Aorta (tissue), 5 donors: ENCODE results near the gene MRPS5. TPM values are rescaled to one million over a fixed set of nuclear protein-coding genes. Genes with fewer than 3 reads are reported as not detected.
A peak's percentile ranks its signal among the peaks of the same experiment; 100 is the strongest.

ENCODE experiments used
- ATAC-seq: fragments of 200-7000 bp; cut with Tn5 transposase; one replicate; pipeline ENCODE4 v1.9.1; 2022; ENCODE audit warnings: moderate library complexity; ENCODE audit not compliant: low FRiP score
- DNase-seq, 2 donors: peaks; one replicate each; pipeline ENCODE4 v3.0.0-alpha.2; 2020
- H3K27ac ChIP-seq, 2 donors: one replicate each; pipeline ENCODE4 v1.5.1; 2013; ENCODE audit warnings: low read length in 2 of 2, mild to moderate bottlenecking in 2 of 2, moderate library complexity in 2 of 2, control low read depth in 1 of 2, inconsistent platforms in 1 of 2, low read depth in 1 of 2
- H3K27me3 ChIP-seq, 2 donors: one replicate each; pipeline ENCODE4 v1.6.1; 2013; ENCODE audit warnings: control low read depth in 1 of 2, low read length in 1 of 2, mild to moderate bottlenecking in 1 of 2, moderate library complexity in 1 of 2; ENCODE audit not compliant: insufficient read depth in 2 of 2, control insufficient read depth in 1 of 2
- H3K36me3 ChIP-seq, 2 donors: one replicate each; pipeline ENCODE4 v1.6.1; 2013; ENCODE audit warnings: control low read depth in 1 of 2, low read length in 1 of 2, mild to moderate bottlenecking in 1 of 2; ENCODE audit not compliant: insufficient read depth in 2 of 2, control insufficient read depth in 1 of 2
- H3K4me1 ChIP-seq, 2 donors: one replicate each; pipeline ENCODE4 v1.6.1; 2013; ENCODE audit warnings: low read length in 2 of 2, control low read depth in 1 of 2, mild to moderate bottlenecking in 1 of 2, moderate library complexity in 1 of 2; ENCODE audit not compliant: insufficient read depth in 2 of 2, control insufficient read depth in 1 of 2
- H3K4me3 ChIP-seq, 2 donors: one replicate each; pipeline ENCODE4 v1.5.1; 2013; ENCODE audit warnings: low read length in 2 of 2, control low read depth in 1 of 2, mild to moderate bottlenecking in 1 of 2
- H3K9me3 ChIP-seq: one replicate; pipeline ENCODE4 v1.6.1; 2013; ENCODE audit warnings: mild to moderate bottlenecking, low read length; ENCODE audit not compliant: control insufficient read depth
- WGBS, 2 donors: extraction: QIAGEN DNeasy Blood & Tissue Kit; methylation state at CpG; one replicate each; pipeline ENCODE4 v1.1.7; 2013; 5-methylcytosine and 5-hydroxymethylcytosine counted together
- intact Hi-C, 2 donors: fragments of 100-400 bp; cut with DNase I; formaldehyde crosslinking; loops; one replicate each; pipeline versions ENCODE4 v1.14.2 to v1.15.0; 2022
- polyA plus RNA-seq, 2 donors: library from polyadenylated mRNA; stranded (reverse); fragments of 200-250 nt; gene quantifications; one replicate each; pipeline ENCODE4 v1.2.3, GENCODE V29; 2013
- total RNA-seq, 2 donors: library from RNA; stranded (reverse); fragmentation: NEBNext Ultra II Directional; extraction: Animal tissue kit (Norgen Biotek cat#: 25700); gene quantifications; one replicate each; pipeline ENCODE4 v1.2.1, GENCODE V29; 2021
- donor health status: healthy with polysubstance abuse.
- donor health status: Bipolar disorder and iron deficiency.
- donor health status: DM: no; HTN: no; CAD: no.
- donor health status: DM: no; HTN: no; CAD: no.
- donor health status: DM: yes; HTN: yes; CAD: no.

MRPS5 gene
- total and polyA plus RNA-seq, 4 donors = 31.2 to 57.1 (median 36.3) TPM

DNA sequence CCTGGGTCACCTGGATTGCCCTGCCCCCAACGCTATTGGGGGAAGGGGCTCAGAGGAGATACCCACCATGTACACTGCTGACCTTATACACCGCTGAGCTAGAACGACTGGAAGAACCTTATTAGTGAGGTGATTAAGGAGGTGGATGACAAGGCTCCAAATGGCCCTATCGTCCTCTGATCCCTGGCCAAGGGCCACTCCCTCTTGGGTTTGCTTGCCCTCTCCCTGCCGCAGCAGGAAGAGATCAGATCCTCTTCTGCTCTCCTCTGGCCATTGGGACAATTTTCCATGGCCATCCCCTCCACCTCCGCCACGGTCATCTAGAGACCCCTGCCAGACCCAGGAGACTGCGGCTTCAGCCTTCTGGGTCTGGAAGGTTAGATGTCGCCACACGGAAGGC is 36.8 kb upstream of the MRPS5 start:
- Histone ChIP-seq H3K27me3 (no peaks in the 10 kb centered on the region), H3K4me1 (peaks cover 0 to 7% of the 10 kb centered on the region in 2 donors), H3K9me3 (peaks cover 7% of the 10 kb centered on the region), H3K4me3 (peak overlapping the region; percentile 4 to 58), H3K27ac (no peak overlapping the region), H3K36me3 (peaks cover 0 to 8% of the 10 kb centered on the region in 2 donors)
- ATAC-seq (no peak), DNase-seq (no peak)
- WGBS, 2 donors = 44 to 60% methylated on average over 10 of the region's 10 CpGs
- intact Hi-C loops = loop anchor here in 1 of 2 donors (5.0 kb wide), 1 partner anchor 36 kb away; the partner anchor contains the start of gene MRPS5

DNA sequence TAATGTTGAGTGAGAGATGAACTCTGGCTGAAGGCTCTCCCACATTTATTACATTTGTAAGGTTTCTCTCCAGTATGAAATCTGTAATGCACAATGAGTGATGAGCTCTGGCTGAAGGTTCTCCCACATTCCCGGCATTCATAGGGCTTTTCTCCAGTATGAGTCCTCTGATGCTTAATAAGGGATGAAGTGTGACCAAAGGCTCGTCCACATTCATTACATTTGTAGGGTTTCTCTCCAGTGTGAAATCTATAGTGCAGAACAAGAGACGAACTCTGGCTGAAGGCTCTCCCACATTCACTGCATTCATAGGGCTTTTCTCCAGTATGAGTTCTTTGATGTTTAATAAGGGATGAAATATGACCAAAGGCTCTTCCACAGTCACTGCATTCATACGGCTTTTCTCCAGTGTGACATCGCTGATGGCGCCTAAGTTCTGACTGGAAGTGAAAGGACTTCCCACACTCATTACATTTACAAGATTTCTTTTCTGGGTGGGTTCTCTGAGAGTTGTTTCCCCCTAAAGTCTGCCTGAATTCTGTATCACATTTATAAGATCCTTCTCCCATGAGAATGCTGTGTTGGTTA is 27.9 kb upstream of the MRPS5 start:
- WGBS, 2 donors = 97 to 98% methylated on average over 6 of the region's 6 CpGs
- ATAC-seq = no peak
- Histone ChIP-seq H3K27ac (no peak overlapping the region), H3K9me3 (peaks cover 46% of the 10 kb centered on the region), H3K4me3 (no peak overlapping the region), H3K4me1 (no peaks in the 10 kb centered on the region), H3K36me3 (peaks cover 31 to 42% of the 10 kb centered on the region in 2 donors), H3K27me3 (no peaks in the 10 kb centered on the region)
- DNase-seq = no peak
- intact Hi-C loops = no loop called here

DNA sequence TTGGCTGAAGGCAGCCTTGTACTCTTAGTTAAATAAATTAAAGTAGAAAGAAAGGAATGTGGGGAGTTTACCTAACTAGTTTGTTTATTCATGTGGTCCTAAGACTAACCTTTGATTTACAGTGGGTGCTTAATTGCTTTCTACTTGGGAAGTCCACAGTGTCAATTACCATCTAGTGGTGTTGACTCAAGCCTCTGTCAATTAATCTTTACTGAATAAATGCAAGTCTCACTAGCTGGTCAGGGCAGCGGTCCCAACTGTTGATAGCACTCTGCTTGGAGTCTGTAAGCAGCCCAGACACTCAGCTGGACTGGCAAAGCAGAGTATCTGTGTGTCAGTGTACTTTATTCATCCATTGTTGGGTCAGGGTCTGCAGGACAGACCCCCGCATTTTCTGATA is 22.2 kb upstream of the MRPS5 start:
- H3K27me3 ChIP-seq = no peaks in the 10 kb centered on the region
- DNase-seq (no peak), ATAC-seq (no peak)
- no peak overlapping the region for H3K27ac ChIP-seq
- H3K9me3 ChIP-seq = peaks cover 27% of the 10 kb centered on the region
- no peak overlapping the region for H3K4me3 ChIP-seq
- no peaks in the 10 kb centered on the region for H3K4me1 ChIP-seq
- peaks cover 7 to 9% of the 10 kb centered on the region in 2 donors for H3K36me3 ChIP-seq
- WGBS, 2 donors = 95 to 98% methylated on average over 2 of the region's 2 CpGs
- intact Hi-C loops = no loop called here

DNA sequence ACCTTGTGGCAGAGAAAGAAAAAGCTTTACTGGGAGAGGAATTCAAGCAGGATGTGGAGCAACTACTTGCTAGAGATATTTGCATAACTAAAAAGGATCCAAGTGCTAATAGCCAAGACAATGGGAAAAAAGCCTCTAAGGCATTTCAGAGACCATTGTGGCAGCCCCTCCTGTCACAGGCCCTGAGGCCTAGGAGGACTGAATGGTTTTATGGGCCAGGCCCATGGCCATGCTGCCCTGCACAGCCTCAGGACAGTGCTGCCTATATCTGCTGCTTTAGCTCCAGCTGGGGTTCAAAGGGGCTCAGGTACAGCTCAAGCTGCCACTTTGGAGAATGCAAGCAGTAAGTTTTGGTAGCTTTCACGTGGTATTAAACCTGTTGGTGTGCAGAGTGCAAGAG is 17.1 kb upstream of the MRPS5 start:
- H3K9me3 ChIP-seq = peaks cover 10% of the 10 kb centered on the region
- no peaks in the 10 kb centered on the region for H3K27me3 ChIP-seq
- no peak for DNase-seq
- no peaks in the 10 kb centered on the region for H3K4me1 ChIP-seq
- intact Hi-C loops = no loop called here
- no peak for ATAC-seq
- H3K4me3 ChIP-seq = no peak overlapping the region
- WGBS, 2 donors = 80 to 81% methylated on average over 1 of the region's 1 CpG
- H3K36me3 ChIP-seq = peaks cover 0 to 4% of the 10 kb centered on the region in 2 donors
- no peak overlapping the region for H3K27ac ChIP-seq

DNA sequence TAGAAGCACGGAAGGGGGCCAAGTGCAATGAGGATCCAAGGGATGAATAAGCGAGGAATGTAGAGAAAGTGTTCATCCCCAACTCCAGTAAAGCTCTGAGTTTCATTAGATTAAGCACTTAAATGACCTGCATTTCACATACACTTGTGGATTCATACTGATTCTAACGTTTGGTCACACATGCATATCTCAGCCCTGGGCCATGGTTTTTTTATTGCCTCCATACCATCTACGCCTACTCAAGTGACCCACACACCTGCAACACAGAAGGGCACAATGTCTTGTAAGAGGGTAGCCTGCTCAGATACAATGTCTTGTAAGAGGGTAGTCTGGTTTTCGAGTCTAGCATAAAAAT is 566 bp upstream of the MRPS5 start:
- ATAC-seq = no peak
- peaks cover 0 to 1% of the 10 kb centered on the region in 2 donors for H3K36me3 ChIP-seq
- no peak for DNase-seq
- H3K27me3 ChIP-seq = no peaks in the 10 kb centered on the region
- intact Hi-C loops = loop anchor here (5.0 kb wide), 3 partner anchors 35 to 85 kb away; partner anchors contain the start of genes ZNF2 (in 1 of the 2), ZNF514 (in 1 of the 2) and ZNF892 (in 1 of the 2)
- peak overlapping the region; percentile 56 to 93 for H3K4me3 ChIP-seq
- peaks cover 0 to 6% of the 10 kb centered on the region in 2 donors for H3K4me1 ChIP-seq
- H3K27ac ChIP-seq = no peak overlapping the region
- H3K9me3 ChIP-seq = no peaks in the 10 kb centered on the region
- 22 to 28% methylated on average over 5 of the region's 5 CpGs for WGBS, 2 donors

DNA sequence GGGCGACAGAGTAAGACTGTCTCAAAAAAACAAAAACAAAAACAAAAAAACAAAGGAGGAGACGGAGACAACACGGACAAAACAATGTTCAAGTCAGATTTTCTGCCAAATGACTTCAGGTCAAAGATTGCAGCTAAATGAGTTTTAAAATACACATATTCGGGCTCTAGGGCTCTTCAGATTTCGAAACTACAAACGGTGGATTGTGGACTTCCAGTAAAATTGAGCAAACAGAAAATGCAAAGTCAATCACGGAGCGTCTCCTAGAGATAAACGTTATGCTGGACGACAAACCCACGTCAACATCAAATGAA is 558 bp downstream of the MRPS5 start:
- WGBS, 2 donors = 1 to 3% methylated on average over 11 of the region's 11 CpGs
- H3K4me1 ChIP-seq = peaks cover 0 to 6% of the 10 kb centered on the region in 2 donors
- ATAC-seq (no peak), DNase-seq (no peak)
- H3K4me3 ChIP-seq = peak overlapping the region; percentile 56 to 93
- intact Hi-C loops = loop anchor here (5.0 kb wide), 3 partner anchors 36 to 86 kb away; partner anchors contain the start of genes ZNF2 (in 1 of the 2), ZNF514 (in 1 of the 2) and ZNF892 (in 1 of the 2)
- peaks cover 0 to 1% of the 10 kb centered on the region in 2 donors for H3K36me3 ChIP-seq
- no peaks in the 10 kb centered on the region for H3K9me3 ChIP-seq
- H3K27me3 ChIP-seq = no peaks in the 10 kb centered on the region
- H3K27ac ChIP-seq = no peak overlapping the region

DNA sequence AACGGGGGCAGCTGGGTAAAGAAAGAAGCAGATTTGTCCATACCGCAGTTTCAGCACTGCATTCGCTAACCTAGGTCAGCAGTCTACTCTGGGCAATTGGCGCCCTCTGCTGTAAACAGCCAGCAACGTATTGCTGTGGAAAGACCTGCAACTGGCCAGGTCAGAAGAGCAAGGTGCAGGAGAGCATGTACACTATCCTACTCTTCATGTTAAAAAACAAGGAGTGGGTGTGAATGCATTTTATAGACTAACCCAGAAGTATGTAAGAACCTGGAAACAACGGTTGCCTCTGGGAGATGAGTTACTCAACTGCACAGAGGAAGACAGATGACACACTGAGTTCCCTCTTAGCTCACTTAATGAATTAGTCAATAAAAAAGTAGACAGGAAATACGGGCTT is 6.2 kb downstream of the MRPS5 start:
- DNase-seq (peak; percentile 66 to 77), ATAC-seq (no peak)
- no peak overlapping the region for H3K4me3 ChIP-seq
- H3K36me3 ChIP-seq = peaks cover 3% of the 10 kb centered on the region in 2 donors
- no peak overlapping the region for H3K27ac ChIP-seq
- 13 to 16% methylated on average over 7 of the region's 7 CpGs for WGBS, 2 donors
- intact Hi-C loops = no loop called here
- no peaks in the 10 kb centered on the region for H3K4me1 ChIP-seq
- H3K9me3 ChIP-seq = no peaks in the 10 kb centered on the region
- H3K27me3 ChIP-seq = no peaks in the 10 kb centered on the region

DNA sequence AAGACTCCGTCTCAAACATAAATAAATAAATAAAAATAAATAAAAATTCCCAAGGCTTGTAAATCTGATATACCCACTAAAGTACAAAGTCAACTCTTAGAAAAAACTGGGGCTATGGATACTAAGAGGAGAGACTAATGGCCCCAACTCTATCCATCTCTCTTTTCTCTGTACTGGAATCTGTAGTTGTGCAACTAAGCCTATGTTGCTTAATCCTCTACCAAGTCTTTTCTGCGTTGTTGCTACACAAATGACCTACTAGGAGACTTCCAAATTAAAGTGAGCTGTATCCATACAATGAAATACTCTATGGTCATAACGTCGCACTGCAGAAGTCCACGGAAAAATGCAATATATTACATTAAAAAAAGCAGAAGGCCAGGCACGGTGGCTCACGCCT is 8.1 kb downstream of the MRPS5 start:
- no peak for DNase-seq
- Histone ChIP-seq H3K4me1 (no peaks in the 10 kb centered on the region), H3K9me3 (no peaks in the 10 kb centered on the region), H3K36me3 (peaks cover 5 to 11% of the 10 kb centered on the region in 2 donors), H3K27ac (no peak overlapping the region), H3K4me3 (no peak overlapping the region), H3K27me3 (no peaks in the 10 kb centered on the region)
- WGBS, 2 donors = 95 to 97% methylated on average over 7 of the region's 7 CpGs
- intact Hi-C loops = no loop called here
- no peak for ATAC-seq

DNA sequence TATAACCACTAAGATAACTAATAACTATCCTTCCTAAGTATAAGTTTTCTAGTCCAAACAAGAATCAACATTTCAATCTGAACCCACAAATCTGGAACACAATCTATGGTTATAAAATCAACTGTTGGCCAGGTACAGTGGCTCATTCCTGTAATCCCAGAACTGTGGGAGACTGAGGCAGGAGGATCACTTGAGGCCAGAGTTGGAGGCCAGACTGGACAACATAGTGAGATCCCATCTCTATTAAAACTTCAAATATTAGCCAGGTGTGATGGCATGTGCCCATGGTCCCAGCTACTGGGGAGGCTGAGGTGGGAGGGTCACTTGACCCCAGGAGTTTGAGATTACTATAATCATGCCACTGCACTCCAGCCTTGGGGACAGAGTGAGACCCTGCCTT is 11.2 kb downstream of the MRPS5 start:
- H3K36me3 ChIP-seq = peaks cover 8 to 11% of the 10 kb centered on the region in 2 donors
- ATAC-seq = no peak

More for the DNA sequence above, 11.2 kb downstream of the MRPS5 start:
- Histone ChIP-seq H3K27ac (no peak overlapping the region), H3K4me3 (no peak overlapping the region), H3K9me3 (no peaks in the 10 kb centered on the region), H3K27me3 (no peaks in the 10 kb centered on the region), H3K4me1 (no peaks in the 10 kb centered on the region)
- no peak for DNase-seq
- intact Hi-C loops = no loop called here
